GM19395 (cell line): ENCODE data around the gene FBXO30.
A peak's percentile ranks its signal among the peaks of the same experiment; 100 is the strongest.

Experiments used
- ATAC-seq: cut with Tn5 transposase; IDR thresholded peaks from one replicate; pipeline ENCODE4 v1.9.1; 2021; ENCODE audit warnings: mild to moderate bottlenecking, moderate library complexity; ENCODE audit not compliant: unreplicated experiment

Gene FBXO30

DNA sequence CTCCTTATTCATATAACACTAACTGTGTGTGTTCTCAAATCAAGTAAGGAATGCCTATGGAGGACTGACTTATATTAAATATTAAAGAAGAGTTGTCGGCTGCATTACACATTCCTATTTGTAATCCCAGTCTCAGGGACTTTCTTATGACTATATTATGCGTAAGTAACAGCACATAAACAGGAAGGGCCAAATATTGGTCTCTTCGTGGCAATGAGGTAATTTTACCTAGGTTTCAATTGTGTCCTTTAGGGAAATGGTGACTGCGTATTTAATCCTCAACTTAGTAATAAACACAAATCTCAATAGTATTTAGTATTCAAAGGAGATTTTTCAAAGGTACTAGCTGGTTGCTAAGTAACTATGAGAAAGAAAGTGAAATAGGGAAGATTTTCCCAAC, 56.5 kb downstream of the FBXO30 start:
- ATAC-seq, result no peak

DNA sequence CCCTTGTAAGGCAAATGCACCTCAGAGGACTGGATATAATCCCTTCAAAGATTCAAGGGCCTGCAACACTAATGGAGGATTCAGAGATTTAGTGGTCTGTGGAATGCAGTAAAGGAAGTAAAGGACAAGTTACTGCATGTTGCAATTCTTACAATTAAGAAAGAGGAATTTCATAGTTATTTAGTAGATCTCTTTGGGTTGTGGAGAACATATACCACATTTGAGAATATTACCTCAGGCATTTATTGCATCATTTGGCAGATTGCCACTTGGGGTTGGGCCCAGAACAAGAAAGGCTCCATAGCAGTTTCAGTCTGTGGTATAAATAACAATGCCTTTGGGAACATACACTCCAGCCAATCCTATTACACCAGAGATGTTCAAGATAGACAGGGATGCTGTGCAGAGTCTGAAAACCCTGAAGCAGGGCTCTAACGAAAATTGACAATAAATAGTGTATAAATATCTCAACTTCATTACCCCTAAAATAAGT, 58.4 kb downstream of the FBXO30 start:
- ATAC-seq, result no peak

DNA sequence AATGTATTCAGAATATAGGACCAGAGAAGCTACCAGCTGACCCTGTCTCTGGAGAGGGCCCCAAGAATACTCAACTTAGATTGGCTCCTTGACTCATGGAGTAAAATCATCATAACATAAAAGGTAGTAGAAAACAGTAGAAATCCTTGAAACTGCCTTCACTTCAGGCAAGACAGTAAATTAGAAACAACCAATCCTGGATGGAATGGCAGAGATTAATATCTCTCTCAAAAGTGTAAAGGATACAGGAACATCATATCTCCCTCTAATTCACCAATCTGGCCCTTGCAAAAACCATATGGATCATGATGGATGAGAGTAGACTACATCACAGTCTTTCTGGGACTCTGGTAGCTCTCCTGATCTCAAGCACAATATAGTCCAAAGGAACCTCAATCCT, 58.9 kb downstream of the FBXO30 start:
- ATAC-seq, result no peak

DNA sequence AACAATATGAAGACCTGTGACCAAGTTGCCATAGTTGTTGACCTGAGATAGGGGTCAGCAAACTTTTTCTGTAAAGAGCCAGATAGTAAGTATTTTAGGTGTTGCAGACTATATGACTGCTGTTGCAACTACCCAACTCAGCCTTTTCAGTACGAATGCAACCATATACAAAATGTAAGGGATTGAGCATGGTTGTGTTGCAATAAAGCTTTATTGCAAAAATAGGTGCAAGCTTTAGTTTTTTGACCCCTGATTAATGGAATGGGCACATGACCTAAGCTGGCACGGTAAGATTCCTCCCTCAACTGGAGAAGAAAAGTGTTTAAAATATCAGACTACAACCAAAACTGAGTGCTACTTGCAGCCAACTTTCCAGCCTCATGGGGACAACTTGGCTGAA, 62.0 kb downstream of the FBXO30 start:
- ATAC-seq, result no peak

DNA sequence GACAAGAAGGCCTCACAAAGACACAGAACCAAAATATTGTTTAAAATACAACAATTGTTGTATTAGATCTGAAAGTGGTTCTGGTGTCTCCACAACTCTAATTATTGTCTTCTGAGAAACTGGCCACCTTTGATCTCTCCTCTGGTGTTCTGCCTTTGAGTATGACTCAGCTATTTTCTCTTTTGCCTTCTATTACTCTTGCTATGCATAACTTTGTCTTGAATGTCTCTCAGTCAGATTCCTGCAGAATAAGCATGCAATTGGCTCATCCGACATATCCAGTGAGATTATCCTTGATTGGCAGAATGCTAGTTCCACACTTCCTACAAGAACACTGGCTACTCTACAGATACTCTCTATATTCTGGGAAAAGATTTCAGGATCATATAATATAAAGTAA, 65.0 kb downstream of the FBXO30 start:
- peak; percentile 87 for ATAC-seq

DNA sequence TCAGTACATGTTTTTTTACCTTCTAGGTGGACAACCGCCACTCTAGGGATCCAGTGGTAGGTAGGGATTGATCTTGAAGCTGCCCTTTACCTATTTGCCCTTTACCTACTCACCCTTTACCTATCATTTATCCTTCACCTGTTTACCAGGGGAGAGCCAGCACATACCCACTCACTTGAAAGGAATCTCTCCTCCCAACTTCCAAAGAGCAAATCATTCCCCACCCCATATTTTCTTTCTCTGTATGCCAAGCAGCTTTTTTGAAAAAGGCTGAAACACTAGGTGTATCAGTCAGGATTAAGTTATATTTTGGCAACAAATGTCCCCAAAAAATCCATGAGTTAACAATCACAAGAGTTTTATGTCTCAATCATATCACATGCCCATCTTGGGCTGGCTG, 68.7 kb downstream of the FBXO30 start:
- no peak for ATAC-seq

DNA sequence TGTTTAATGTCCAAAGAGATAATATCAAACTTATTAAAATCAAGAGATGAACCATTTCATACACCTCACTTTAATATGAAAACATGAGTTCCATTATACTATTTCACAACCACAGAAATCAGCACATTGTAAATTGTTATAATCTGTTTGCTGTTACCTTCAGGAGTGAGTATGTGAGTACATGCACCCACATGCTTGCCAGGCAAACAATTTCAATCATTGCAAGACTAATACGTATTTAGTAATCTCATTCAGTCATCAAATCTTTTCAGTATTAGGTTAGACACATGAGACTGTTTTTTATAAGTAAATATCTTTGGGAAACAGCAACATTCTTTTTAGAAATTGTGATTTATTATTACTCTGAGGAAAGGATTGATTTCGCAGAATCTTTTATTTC, 70.0 kb downstream of the FBXO30 start:
- ATAC-seq, result no peak
